IMR-90 (cell line): ENCODE data around the gene TMEM63A.

ENCODE experiments used
- BHLHE40 ChIP-seq: fragments of 150-350 bp; IDR thresholded peaks from 2 replicates; pipeline ENCODE4 v1.6.1; 2016; ENCODE audit warnings: mild to moderate bottlenecking, low read depth, low read length
- CEBPB ChIP-seq: IDR thresholded peaks from 2 replicates; pipeline ENCODE4 v1.6.1; 2012; ENCODE audit warnings: low read depth, low read length, improper control_type of control experiment
- CHD1 ChIP-seq: IDR thresholded peaks from 2 replicates; pipeline ENCODE4 v1.6.1; 2012; ENCODE audit warnings: low read depth, low read length, improper control_type of control experiment
- CTCF ChIP-seq: conservative IDR thresholded peaks from 2 replicates; pipeline ENCODE4 v1.5.1; 2012; ENCODE audit warnings: mild to moderate bottlenecking, low read depth, low read length, improper control_type of control experiment
- FOS ChIP-seq: fragments of 150-350 bp; IDR thresholded peaks from 2 replicates; pipeline ENCODE4 v1.6.1; 2016; ENCODE audit warnings: low read depth, low read length
- MAFK ChIP-seq: IDR thresholded peaks from 2 replicates; pipeline ENCODE4 v1.6.1; 2012; ENCODE audit warnings: low read depth, low read length, improper control_type of control experiment
- MAZ ChIP-seq: IDR thresholded peaks from 2 replicates; pipeline ENCODE4 v1.6.1; 2012; ENCODE audit warnings: low read depth, mild to moderate bottlenecking, low read length, improper control_type of control experiment, moderate library complexity, borderline replicate concordance
- MXI1 ChIP-seq: IDR thresholded peaks from 2 replicates; pipeline ENCODE4 v1.6.1; 2012; ENCODE audit warnings: low read depth, mild to moderate bottlenecking, low read length, moderate library complexity, borderline replicate concordance
- POLR2A ChIP-seq: IDR thresholded peaks from 2 replicates; pipeline ENCODE4 v1.6.1; 2012; ENCODE audit warnings: mild to moderate bottlenecking, low read depth, low read length
- RAD21 ChIP-seq: IDR thresholded peaks from 2 replicates; pipeline ENCODE4 v1.6.1; 2012; ENCODE audit warnings: low read length, improper control_type of control experiment
- RCOR1 ChIP-seq: IDR thresholded peaks from 2 replicates; pipeline ENCODE4 v1.6.1; 2012; ENCODE audit warnings: mild to moderate bottlenecking, low read length, improper control_type of control experiment; ENCODE audit not compliant: insufficient replicate concordance
- SMC3 ChIP-seq: fragments of 150-350 bp; IDR thresholded peaks from 2 replicates; pipeline ENCODE4 v1.6.1; 2016; ENCODE audit warnings: low read depth, mild to moderate bottlenecking, antibody characterized with exemption, low read length, moderate library complexity

GRCh38 chr1:225908773-225909172 is 26.6 kb upstream of the TMEM63A start:
- TF ChIP-seq POLR2A (no peak), CTCF (no peak), MAFK (no peak), SMC3 (no peak), BHLHE40 (no peak), FOS (no peak), RAD21 (no peak), CEBPB (no peak), CHD1 (no peak), MXI1 (no peak), MAZ (no peak), RCOR1 (no peak)
